Hematopoietic multipotent progenitor cell treated with erythropoietin and hydrocortisone succinate and interleukin-3 and kit ligand, for 4 days (in vitro differentiated cells): ENCODE measurements around the gene STMP1.
"Not testable (repeated sequence)": the region's sequence is repeated elsewhere in the genome, so short reads cannot be mapped to it uniquely, and the experiment has no call there.

Experiments used
- DNase-seq: peaks from one replicate; pipeline ENCODE4 v3.0.0-alpha.2; 2015

STMP1 gene

GRCh38 chr7:135662373-135663114 lies at the start of gene STMP1:
Gene STMP1, plus strand, starts transcription at chr7:135662514.
- peak; percentile 97 for DNase-seq

- no peak for DNase-seq
Observed at GRCh38 chr7:135616136-135616535, 46.2 kb upstream of the STMP1 start.

GRCh38 chr7:135617781-135618180 lies 44.5 kb upstream of the STMP1 start:
- DNase-seq, result no peak

- DNase-seq, result no peak
Observed at GRCh38 chr7:135618510-135618909, 43.8 kb upstream of the STMP1 start.

- no peak for DNase-seq
Observed at GRCh38 chr7:135620447-135620846, 41.9 kb upstream of the STMP1 start.

- DNase-seq, result peak; percentile 89
Observed at GRCh38 chr7:135620980-135621850, 41.1 kb upstream of the STMP1 start.

- no peak for DNase-seq
Observed at GRCh38 chr7:135634191-135634878, 28.0 kb upstream of the STMP1 start.

GRCh38 chr7:135639690-135640089 lies 22.6 kb upstream of the STMP1 start:
- not testable (repeated sequence) for DNase-seq

GRCh38 chr7:135644154-135644553 lies 18.2 kb upstream of the STMP1 start:
- peak; percentile 41 for DNase-seq

GRCh38 chr7:135644729-135645128 lies 17.6 kb upstream of the STMP1 start:
- no peak for DNase-seq

GRCh38 chr7:135645296-135645904 lies 16.9 kb upstream of the STMP1 start:
- DNase-seq, result peak; percentile 85

- DNase-seq, result no peak
Observed at GRCh38 chr7:135647755-135648154, 14.6 kb upstream of the STMP1 start.

GRCh38 chr7:135648235-135648634 lies 14.1 kb upstream of the STMP1 start:
- DNase-seq, result no peak

- peak; percentile 70 for DNase-seq
Observed at GRCh38 chr7:135650831-135651573, 11.3 kb upstream of the STMP1 start.

- DNase-seq, result no peak
Observed at GRCh38 chr7:135653340-135654080, 8.8 kb upstream of the STMP1 start.

- no peak for DNase-seq
Observed at GRCh38 chr7:135658564-135658963, 3.8 kb upstream of the STMP1 start.

- peak; percentile 80 for DNase-seq
Observed at GRCh38 chr7:135659159-135659846, 3.0 kb upstream of the STMP1 start.

- DNase-seq, result peak; percentile 94
Observed at GRCh38 chr7:135661311-135662122, 797 bp upstream of the STMP1 start.

GRCh38 chr7:135662123-135662372 lies 266 bp upstream of the STMP1 start:
- no peak for DNase-seq

GRCh38 chr7:135664046-135664589 lies 1.8 kb downstream of the STMP1 start:
- peak; percentile 84 for DNase-seq
